HepG2 (cell line): ENCODE results near the gene C9orf50. TPM values are rescaled to one million over a fixed set of nuclear protein-coding genes. Genes with fewer than 3 reads are reported as not detected.
A peak's percentile ranks its signal among the peaks of the same experiment; 100 is the strongest.

Experiments used
- FOXC1 ChIP-seq: sonication (generic); formaldehyde crosslinking; IDR thresholded peaks from 2 replicates; pipeline ENCODE4 v1.8.0; 2022; ENCODE audit warnings: mild to moderate bottlenecking, missing genetic modification reagents, borderline replicate concordance
- HCFC1 ChIP-seq: fragments of 150-350 bp; IDR thresholded peaks from 2 replicates; pipeline ENCODE4 v1.6.1; 2014; ENCODE audit warnings: low read depth, low read length
- KDM4B ChIP-seq: sonication (generic); formaldehyde crosslinking; IDR thresholded peaks from 2 replicates; pipeline ENCODE4 v1.4.0; 2020; ENCODE audit warnings: missing genetic modification reagents
- MATR3 ChIP-seq: sonication (generic); formaldehyde crosslinking; IDR thresholded peaks from 2 replicates; pipeline ENCODE4 v1.4.0; 2020; ENCODE audit warnings: missing genetic modification reagents
- NR3C1 ChIP-seq: sonication (generic); formaldehyde crosslinking; IDR thresholded peaks from 2 replicates; pipeline ENCODE4 v1.4.0; 2020; ENCODE audit warnings: missing genetic modification reagents
- PPARG ChIP-seq: conservative IDR thresholded peaks from 2 replicates; pipeline ENCODE4 v1.6.1; 2016; ENCODE audit warnings: missing biosample characterization, missing genetic modification reagents
- ZBTB44 ChIP-seq: sonication (generic); formaldehyde crosslinking; IDR thresholded peaks from 2 replicates; pipeline ENCODE4 v1.4.0; 2020; ENCODE audit warnings: missing genetic modification reagents
- ZNF121 ChIP-seq: sonication (generic); formaldehyde crosslinking; IDR thresholded peaks from 2 replicates; pipeline ENCODE4 v1.5.0; 2020; ENCODE audit warnings: mild to moderate bottlenecking, missing genetic modification reagents
- ZNF550 ChIP-seq: sonication (generic); formaldehyde crosslinking; IDR thresholded peaks from 2 replicates; pipeline ENCODE4 v1.4.0; 2020; ENCODE audit warnings: mild to moderate bottlenecking, missing genetic modification reagents, borderline replicate concordance
- ZNF773 ChIP-seq: sonication (generic); formaldehyde crosslinking; IDR thresholded peaks from 2 replicates; pipeline ENCODE4 v1.4.0; 2020; ENCODE audit warnings: missing genetic modification reagents, borderline replicate concordance
- ZNF841 ChIP-seq: sonication (generic); formaldehyde crosslinking; IDR thresholded peaks from 2 replicates; pipeline ENCODE4 v1.8.1; 2023; ENCODE audit warnings: missing genetic modification reagents, borderline replicate concordance
- ZSCAN21 ChIP-seq: sonication (generic); formaldehyde crosslinking; IDR thresholded peaks from 2 replicates; pipeline ENCODE4 v1.8.0; 2022; ENCODE audit warnings: mild to moderate bottlenecking, missing genetic modification reagents, moderate library complexity, borderline replicate concordance
- polyA plus RNA-seq, 8 experiments: library from polyadenylated mRNA; depleted of rRNA in 3 of 8; stranded (reverse) in 7 of 8; unstranded in 1 of 8; fragments of >200 nt; fragmentation: Illumina TruSeq in 4 of 8; extraction: Trizol in 4 of 8; gene quantifications; 2 replicates each; pipeline versions ENCODE4 v1.2.1 to v1.2.3, GENCODE V29; 2011 to 2016; ENCODE audit warnings: low read depth in 4 of 8, missing spikeins in 1 of 8, mixed read lengths in 1 of 8; ENCODE audit not compliant: insufficient read depth in 1 of 8
- total RNA-seq, 5 experiments: library from RNA; depleted of rRNA; stranded (reverse); fragments of >200 nt; fragmentation: Illumina TruSeq; extraction: Trizol; gene quantifications; 2 replicates each; pipeline ENCODE4 v1.2.3, GENCODE V29; 2016; ENCODE audit warnings: low read depth in 1 of 5
- TF ChIP-seq, protein P1 (sequence below): sonication (generic); formaldehyde crosslinking; IDR thresholded peaks from 2 replicates; pipeline ENCODE4 v1.8.0; 2022; ENCODE audit warnings: missing genetic modification reagents, low read depth, mild to moderate bottlenecking, borderline replicate concordance
- TF ChIP-seq, protein P2 (sequence below), 2 experiments: sonication (generic) in 1 of 2; formaldehyde crosslinking in 1 of 2; IDR thresholded peaks; 2 replicates each; pipeline versions ENCODE4 v1.6.1 to v1.9.0; 2014 to 2022; ENCODE audit warnings: antibody characterized with exemption in 1 of 2, borderline replicate concordance in 1 of 2, inconsistent platforms in 1 of 2, low read depth in 1 of 2, missing genetic modification reagents in 1 of 2
- TF ChIP-seq, protein P3 (sequence below): sonication (generic); formaldehyde crosslinking; IDR thresholded peaks from 2 replicates; pipeline ENCODE4 v1.8.0; 2022; ENCODE audit warnings: mild to moderate bottlenecking, missing genetic modification reagents

Gene C9orf50
- total and polyA plus RNA-seq, 2 of the 13 experiments (the other 11 are each of a cell fraction or from before 2014, with no cell fraction given): not detected

GRCh38 chr9:129606161-129607026 lies 14.5 kb downstream of the C9orf50 start (continued):
- TF ChIP-seq NR3C1 (CRISPR knock-in tag): no peak
- no peak; the same call in 1 of the 2 replicates for TF ChIP-seq FOXC1 (CRISPR knock-in tag)
- peak; percentile 56; the same call in 1 of the 2 replicates for TF ChIP-seq ZNF773 (CRISPR knock-in tag)
- 0 out of 2 replicates have a peak, but pooled peaks have one; percentile 27 for TF ChIP-seq ZSCAN21 (CRISPR knock-in tag)
- no peak for TF ChIP-seq ZNF550 (CRISPR knock-in tag)
- no peak for TF ChIP-seq HCFC1
- TF ChIP-seq, protein P1, sequence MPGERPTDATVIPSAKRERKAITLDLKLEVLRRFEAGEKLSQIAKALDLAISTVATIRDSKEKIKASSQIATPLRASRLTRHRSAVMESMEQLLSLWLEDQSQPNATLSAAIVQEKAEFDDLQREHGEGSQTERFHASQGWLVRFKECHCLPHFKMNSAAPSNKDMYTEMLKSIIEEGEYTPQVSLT (CRISPR knock-in tag): no peak
- no peak for TF ChIP-seq ZBTB44 (CRISPR knock-in tag)
- TF ChIP-seq, protein P2, sequence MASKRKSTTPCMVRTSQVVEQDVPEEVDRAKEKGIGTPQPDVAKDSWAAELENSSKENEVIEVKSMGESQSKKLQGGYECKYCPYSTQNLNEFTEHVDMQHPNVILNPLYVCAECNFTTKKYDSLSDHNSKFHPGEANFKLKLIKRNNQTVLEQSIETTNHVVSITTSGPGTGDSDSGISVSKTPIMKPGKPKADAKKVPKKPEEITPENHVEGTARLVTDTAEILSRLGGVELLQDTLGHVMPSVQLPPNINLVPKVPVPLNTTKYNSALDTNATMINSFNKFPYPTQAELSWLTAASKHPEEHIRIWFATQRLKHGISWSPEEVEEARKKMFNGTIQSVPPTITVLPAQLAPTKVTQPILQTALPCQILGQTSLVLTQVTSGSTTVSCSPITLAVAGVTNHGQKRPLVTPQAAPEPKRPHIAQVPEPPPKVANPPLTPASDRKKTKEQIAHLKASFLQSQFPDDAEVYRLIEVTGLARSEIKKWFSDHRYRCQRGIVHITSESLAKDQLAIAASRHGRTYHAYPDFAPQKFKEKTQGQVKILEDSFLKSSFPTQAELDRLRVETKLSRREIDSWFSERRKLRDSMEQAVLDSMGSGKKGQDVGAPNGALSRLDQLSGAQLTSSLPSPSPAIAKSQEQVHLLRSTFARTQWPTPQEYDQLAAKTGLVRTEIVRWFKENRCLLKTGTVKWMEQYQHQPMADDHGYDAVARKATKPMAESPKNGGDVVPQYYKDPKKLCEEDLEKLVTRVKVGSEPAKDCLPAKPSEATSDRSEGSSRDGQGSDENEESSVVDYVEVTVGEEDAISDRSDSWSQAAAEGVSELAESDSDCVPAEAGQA (IDR thresholded peaks at IDR 0.05; ENCODE audit: low read depth): no peak; the same call in 1 of the 2 replicates
- TF ChIP-seq, protein P2 (CRISPR knock-in tag; IDR thresholded peaks at IDR 0.05; ENCODE audit: borderline replicate concordance): no peak
- peak; percentile 29; the same call in 1 of the 2 replicates for TF ChIP-seq ZNF121 (CRISPR knock-in tag)
- TF ChIP-seq PPARG (CRISPR knock-in tag): peak; percentile 67; the same call in 1 of the 2 replicates
- 0 out of 2 replicates have a peak, but pooled peaks have one; percentile 73 for TF ChIP-seq KDM4B
- TF ChIP-seq MATR3 (CRISPR knock-in tag): no peak
- TF ChIP-seq, protein P3, sequence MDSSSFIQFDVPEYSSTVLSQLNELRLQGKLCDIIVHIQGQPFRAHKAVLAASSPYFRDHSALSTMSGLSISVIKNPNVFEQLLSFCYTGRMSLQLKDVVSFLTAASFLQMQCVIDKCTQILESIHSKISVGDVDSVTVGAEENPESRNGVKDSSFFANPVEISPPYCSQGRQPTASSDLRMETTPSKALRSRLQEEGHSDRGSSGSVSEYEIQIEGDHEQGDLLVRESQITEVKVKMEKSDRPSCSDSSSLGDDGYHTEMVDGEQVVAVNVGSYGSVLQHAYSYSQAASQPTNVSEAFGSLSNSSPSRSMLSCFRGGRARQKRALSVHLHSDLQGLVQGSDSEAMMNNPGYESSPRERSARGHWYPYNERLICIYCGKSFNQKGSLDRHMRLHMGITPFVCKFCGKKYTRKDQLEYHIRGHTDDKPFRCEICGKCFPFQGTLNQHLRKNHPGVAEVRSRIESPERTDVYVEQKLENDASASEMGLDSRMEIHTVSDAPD (CRISPR knock-in tag): no peak
- no peak for TF ChIP-seq ZNF841 (CRISPR knock-in tag)
